ENCODE data around the gene IPPK.
"Not testable (repeated sequence)": the region's sequence is repeated elsewhere in the genome, so short reads cannot be mapped to it uniquely, and the experiment has no call there.

IPPK gene

DNA sequence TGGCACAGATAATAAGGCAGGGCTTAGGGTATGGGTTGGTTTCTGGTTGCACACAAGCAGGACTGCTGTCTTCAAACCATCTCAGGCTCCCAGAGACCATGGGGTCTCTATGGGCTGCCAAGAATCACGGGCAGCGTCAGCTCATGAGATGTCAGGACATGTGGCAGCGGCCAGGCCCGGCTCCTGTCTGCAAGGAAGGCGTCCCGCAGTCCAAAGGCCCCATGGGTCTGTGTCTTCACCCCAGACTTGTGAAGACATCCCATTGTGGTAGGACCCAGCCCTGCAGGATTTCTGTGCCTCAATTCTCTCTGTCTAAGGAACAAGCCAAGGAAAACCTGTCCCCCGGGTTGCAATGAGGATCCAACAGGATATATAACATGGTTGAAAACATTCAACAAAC lies 32.6 kb downstream of the IPPK start:
- ATAC-seq: no peak

DNA sequence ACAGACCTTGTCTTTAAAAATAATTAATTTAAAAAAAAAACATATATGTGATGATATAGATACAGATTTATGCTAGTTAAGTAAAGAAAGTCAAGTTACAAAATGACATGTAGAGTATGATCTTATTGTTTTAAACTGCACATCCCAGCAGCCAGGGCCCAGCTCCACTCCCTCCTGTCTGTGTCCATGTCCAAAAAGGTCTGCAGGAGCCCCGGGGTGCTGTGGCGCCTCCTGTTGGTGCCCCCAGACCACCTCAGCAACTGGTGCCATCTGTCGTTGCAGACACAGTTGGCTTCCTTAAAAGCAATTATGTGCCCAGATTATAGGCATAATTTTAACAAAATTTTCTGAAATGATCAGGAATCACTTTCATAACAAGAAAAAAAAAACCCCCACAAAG lies 33.3 kb downstream of the IPPK start:
- ATAC-seq: no peak

DNA sequence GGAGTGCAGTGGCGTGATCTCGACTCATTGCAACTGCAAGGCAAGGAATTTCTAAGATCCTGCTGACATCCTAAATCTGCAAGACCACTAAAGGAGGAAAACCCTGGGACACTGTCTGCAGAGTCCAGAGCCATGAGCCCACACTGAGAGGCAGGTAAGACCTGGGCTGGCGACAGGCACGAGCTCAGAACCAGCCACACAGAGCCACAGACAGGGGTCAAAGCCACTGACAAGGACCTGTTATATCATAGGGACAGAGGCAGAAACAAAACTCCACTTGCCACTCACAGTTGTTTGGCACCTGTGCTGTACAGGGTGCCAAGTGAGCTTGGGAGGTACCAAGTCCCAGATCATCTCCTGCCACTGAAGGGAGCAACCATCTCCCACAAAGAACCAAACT lies 34.2 kb downstream of the IPPK start:
- ATAC-seq: no peak

DNA sequence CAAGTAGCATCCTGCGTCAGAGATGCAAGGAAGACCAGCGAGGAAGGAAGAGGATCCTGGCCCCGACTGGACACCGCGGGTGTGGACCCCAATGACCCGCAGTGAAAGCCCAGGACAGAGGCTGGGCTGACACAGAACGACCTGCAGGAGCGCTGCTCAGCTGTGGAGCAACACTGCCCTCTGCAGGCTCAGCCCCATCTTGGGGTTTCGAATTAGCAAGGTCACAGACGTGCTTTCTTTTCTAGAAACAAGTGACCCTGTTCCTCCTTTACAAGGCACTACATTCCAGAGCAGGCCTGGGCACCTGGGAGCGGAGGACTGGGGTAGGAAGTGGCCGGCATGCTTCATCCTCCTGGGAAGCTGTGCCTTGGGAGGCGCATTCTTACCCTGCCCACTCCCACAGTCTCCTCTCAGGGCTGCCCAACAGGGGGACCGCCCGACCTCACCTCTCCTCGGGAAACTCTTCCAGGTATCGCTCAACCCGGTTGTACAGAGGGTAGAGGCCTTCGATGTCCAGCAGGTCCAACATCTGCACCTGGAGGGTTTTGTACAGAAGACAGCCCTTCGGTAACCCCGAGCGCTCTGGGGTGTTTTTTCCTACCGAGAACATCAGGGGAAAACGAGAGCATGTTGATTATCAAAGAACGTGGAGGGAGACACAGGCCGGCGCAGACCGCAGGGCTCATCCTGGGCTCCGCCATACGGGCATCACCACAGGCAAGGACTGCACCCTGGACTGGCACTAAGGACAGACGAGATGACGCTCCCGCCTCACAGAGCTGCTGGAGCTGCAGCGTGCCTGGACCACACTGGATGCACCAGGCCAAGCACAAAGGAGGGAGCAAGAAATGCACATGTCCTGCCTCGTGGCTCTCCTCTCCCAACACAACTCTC lies 35.0 kb downstream of the IPPK start:
- ATAC-seq: peak; percentile 61 to 65

DNA sequence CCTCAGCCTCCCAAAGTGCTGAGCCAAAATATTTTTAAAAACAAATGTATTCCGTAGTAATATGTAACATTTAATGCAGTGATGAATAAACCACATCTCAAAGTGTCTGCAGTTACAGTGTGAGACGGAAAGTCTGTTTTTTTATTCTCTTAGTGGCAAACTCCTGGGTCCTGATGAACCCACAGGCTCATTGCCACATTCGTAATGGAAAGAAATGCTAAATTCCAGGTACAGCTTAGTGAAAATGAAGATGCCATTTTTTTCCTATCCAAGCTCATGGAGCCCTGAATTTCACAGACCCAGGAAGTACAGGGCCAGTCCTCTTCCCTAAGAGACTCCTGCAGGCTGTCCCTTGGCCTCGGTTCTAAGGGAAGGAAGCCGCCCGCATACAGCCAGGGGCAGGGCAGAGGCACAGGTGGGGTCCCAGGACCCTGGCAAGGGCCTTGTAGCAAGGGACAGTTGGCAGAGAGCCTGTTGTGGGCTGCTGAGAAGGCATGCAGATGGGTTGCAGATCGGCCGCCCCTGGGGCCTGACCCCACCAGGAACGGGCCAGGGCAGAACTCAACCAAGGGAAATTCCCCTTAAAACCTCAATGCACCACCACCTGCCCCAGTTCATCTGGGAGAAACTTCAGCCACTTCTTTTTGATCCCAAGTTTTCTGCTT lies 36.2 kb downstream of the IPPK start:
- no peak for ATAC-seq

DNA sequence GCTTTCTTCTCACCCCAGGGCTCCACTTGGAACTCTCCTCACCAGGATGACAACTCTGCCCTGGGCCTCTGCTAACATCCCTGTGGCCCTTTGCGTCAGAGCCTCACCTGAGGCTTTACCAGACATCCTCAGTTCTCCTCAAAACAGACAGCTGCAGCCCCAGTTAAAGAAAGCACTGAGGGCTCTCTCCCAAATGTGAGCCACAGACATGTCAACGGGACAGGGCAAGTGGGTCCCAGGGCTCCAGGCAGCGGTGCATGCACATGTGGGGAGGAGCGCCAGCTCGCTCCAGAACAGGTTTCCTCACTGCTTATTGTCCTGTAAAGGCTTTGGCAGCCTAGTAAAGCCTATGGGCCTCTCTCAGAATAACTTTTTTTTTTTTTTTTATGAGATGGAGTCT lies 37.3 kb downstream of the IPPK start:
- no peak for ATAC-seq

DNA sequence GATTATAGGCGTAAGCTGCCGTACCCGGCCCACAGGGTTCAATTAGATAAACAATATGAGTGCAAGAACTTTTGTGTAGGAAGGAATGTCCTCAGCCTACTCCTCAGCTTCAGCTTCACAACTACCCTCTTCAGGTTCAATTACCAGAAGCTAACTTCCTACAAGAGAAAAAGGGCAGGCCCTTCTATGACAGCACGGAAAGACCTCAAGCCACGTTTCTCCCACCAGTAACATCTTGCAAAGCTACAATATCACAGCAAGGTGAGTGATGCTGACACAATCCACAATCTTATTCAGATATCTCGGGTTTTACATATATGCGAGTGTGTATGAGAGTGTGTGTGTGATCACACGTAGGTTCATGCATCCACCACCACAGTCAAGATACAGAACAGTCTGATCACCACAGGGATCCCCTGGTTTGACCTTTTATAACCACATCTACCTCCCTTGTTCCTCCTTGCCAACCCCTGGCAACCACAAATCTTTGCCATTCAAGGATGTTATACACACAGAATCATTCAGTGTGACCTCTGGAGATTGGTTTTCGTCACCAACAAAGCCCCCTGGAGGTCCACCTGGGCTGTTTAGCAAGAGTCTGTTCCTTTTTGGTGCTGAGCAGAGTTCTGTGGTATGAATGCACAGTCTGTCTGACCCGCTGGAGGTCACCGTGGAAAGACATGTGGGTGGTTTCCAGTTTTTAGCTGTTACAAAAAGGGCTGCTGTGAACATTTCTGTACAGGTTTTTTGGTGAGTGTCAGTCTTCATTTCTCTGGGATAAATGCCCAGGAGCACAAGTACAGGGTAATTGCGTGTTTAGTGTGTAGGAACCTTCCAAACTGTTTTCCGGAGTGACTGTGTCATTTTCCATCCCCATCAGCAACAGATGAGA lies 38.2 kb downstream of the IPPK start:
- ATAC-seq: peak; percentile 44 to 66

DNA sequence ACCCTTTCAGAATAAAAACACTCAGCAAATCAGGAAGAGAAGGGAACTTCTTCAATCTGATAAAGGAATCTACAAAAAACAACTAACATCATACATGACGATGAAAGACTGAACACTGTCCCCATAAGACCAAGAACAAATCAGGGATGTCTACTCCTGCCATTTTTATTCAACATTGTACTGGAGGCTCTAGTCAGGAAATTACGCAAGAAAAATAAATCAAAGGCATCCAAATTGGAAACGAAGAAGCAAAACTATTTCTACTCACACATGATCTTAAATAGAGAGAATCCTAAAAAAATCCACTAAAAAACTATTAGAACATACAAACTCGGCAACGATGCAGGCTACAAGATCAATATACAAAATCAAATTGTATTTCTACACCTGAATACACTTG lies 42.3 kb downstream of the IPPK start:
- no peak for ATAC-seq

DNA sequence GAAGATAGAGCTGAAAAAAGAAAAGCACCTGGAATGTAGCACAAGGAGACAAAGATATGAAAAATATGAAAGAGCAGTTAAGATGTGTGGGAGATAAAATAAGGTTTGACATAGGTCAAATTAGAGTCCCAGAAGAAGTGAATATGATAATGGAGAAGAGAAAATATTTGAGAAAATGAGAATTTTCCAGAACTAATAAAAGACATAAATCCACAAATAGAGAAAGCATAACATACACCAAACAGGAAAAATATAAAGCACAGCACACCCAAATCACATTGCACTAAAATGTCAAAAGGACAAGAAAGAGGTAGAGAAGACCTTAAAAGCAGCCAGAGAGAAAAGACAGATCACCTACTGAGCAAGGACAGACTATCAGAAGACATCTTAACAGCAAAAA lies 43.4 kb downstream of the IPPK start:
- no peak for ATAC-seq

DNA sequence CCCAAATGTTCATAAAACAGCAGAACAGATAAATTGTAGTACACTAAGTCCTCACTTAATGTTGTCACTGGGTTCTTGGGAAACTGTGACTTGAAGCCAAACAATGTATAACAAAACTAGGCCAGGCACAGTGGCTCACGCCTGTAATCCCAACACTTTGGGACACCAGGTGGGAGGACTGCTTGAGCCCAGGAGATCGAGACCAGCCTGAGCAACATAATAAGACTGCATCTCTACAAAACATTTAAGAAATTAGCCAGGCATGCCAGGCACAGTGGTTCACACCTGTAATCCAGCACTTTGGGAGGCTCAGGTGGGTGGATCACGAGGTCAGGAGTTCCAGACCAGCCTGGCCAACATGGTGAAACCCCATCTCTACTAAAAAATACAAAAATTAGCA lies 46.0 kb downstream of the IPPK start:
- ATAC-seq: not testable (repeated sequence)

DNA sequence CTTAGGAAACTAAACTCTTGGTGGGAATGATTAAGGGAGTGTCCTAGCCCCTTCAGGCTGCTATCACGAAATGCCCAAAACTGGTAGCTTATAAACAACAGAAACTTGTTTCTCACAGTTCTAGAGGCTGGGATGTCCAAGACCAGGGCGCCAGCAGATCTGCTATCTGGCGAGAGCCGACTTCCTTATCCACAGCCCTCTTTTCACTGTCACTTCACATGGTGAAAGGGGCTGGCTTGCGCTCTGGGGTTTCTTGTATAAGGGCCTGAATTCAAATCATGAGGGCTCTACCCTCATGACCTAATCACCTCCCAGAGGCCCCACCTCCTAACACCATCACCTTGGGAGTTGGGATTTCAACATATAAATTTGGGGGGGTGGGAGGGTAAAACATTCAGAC lies 49.1 kb downstream of the IPPK start:
- ATAC-seq: no peak

DNA sequence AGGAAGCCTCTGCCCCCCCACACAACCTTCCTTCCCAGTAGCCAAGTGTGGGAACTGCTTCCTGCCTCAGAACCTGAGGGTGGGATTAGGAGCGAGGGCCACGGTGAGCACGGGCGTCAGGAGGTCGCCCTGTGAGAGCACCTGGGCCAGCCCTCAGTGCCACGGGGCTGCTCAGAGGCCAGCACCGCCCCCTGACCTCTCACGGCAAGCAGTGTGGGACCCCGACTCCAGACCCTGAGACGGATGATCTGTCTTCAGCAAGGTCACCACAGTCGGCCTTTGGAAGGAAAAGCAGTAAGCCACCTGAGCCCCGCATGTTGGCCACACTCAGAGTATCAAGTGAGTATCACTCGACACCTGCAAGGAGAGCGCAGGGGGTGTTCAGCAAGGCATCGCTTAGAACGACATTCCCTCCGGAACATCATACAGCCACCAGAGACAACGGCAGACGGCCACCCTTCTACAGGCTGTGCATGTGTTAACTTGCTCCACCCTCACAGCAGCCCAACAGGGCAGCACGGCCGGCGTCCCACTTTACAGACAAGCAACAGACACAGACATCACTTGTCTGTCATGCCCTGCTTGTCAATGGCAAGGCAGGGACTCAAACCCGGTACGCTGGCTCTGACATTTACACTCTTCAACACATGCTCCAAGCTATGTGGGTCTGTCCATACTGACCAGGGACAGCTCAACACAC lies 50.2 kb downstream of the IPPK start:
- no peak for ATAC-seq

DNA sequence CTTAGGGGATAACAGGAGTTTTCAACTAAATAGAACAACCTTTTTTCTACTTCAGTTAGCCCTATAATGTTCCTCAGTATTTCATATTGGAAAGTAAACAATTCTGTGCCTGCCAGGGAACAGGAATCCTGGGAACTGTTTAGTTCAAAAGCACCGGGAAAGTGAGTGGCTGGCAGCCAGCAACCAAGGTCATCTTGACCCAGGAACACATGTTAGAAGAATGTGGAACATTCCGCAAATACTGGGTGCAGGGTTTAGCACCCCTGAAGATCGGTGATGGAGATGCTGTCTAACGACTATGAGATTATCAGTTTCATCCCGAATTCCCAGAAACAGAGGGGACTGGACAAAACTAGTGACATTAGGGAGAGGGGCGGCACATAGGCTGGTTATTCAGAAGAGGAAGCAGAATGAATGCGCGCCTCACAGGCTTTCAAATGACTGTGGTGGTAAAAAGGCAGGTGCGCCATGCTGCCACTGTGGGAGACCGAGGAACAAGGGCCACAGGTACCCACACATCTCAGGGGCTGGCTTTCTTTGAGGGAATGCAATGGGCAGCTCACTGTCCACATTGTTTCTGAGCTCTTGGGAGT lies 51.2 kb downstream of the IPPK start:
- no peak for ATAC-seq

DNA sequence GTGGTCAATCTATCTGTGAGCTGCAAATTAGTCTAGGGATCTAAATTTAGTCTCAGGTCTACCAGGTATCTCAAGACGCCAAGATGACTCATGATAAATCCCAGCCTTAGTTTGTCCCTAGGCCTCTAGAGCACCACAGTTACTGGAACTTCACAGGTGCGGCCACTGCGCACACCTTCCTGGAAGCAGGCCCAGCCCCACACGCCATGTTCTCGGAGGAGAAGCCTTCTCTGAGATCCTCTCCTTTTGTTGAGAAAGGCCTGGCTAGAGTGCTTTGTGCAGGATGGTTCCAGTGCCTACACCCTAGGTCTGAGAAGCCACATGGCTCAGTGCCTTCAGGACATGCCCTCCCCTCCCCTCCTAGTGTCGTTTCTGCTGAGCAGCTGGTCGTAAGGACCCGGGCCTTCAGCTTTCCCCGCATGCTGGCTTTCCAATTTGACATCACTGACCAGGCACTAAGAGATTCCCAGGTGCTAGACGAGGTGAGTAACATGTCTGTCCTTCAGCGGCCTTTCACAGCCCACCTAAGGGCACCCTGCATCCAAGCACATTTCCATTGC lies 51.9 kb downstream of the IPPK start:
- ATAC-seq: no peak

DNA sequence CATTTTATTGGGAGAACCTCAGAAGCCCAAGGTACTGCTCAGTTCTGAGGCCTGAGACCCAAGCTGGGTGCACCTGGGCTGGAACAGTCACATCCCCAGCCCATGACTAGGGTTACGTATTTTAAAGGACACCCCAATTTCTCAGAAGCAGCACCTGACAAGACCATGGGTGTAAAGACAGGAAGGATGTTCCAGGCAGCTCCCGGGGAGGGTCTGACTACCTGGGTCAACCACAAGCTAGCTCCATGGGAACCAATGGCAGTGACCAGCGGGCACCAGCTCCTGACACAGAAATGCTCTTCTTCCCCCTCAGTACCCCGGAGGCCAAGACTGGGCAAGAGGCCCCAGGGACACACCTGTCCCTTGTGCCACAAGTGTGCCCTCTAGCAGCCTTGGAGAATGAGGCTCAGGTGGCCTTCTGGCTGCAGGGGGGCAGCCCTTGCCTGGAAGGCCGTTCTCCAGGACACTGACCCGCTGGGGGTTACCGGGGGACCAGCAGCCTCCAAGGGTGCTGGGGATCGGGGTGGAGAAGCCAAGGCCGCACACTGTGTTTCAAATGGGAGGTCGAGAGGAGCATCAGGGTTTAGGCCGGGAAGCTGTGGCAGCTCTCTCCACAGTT lies 52.6 kb downstream of the IPPK start:
- ATAC-seq: no peak

DNA sequence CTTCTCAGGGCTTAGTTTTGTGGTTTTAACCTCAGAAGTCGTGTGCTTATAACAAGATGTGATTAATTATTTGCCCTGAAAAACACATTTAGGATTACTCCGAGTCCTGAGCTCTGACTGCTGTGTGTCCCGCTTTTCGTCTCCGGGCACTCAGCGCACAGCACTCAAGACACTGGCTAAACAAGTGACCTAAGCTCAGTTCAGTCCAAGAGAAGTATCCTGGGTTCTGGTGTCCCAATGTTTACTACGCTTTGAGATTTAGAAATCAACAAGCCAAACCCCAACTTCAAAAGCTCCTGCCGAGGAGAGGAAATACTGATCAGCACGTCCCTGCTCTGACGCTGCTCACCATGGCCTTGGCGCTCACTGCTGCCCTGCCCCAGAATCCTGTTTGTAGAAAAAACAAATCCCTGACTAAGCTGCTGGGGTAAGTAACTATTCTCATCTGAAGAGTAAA lies 53.2 kb downstream of the IPPK start:
- ATAC-seq: no peak

DNA sequence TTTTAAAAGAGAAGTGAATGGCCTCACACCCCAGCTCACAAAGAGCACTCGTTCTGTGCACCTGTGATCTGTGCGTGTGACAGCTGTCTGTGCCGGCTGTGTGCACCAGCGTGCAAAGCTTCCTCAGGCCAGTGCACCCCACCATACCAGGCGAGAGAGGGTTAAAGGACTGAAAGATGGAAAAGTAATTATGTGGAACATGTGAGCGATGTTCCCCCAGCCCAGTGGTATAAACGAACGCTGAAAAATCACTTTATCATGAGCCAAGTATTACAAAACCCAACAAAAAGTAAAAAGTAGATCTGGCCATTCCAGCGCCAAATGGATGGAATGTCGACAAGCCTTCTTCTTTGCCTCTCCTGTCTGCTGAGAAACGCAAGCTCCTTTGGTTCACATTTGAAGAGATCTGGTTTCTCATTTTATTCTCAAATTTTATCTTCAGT lies 53.7 kb downstream of the IPPK start:
- ATAC-seq: no peak

DNA sequence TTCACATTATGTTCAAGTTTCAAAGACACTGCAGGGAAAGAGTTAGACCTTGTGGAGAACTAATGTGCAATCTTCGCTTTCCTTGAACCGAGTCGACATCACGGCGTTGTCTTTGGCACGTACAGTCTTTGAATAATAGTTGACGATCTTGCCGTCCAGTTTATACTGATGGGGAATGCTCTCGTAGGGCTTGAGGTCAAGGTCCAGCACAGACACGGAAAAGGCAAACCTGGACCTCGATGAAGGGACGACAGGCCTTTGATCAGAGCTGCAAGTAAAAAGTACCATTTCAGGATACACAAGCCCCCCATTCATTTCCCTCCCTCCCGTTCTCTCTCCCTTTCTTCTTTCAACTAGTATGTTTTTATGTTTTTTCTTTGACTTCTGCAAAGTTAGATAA lies 54.1 kb downstream of the IPPK start:
- no peak for ATAC-seq

DNA sequence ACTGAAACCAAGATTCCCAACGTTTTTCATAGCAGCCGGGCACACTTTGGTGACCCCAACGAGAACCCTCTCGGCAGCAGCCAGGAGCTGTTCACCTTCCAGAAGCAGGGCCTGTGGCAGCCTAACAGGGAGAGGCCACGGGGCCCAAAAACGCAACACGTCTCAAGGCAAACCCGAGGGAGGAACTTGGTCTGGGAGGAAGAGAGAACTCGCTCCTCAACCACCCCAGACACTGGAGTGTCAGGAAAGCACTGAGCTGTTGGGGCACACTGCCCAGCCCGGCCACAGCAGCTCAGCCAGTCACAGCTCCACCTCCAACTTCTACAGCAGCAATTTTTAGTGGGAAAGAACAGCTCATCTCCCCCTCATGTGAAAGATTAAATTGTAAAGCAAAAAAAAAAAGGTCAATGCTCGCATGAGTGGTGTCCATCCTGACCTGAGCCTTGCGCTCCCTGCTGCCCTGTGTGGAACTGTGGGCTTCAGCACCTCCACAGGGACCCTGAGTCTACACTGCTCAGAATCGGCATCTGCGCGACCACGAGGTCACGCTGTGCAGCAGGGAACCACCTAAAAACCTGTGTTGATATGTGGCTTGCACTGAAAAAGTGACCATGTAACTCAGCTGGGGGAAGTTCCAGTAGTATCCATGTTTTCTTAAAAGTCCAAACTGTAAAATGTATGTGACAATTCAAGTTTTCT lies 55.0 kb downstream of the IPPK start:
- no peak for ATAC-seq

DNA sequence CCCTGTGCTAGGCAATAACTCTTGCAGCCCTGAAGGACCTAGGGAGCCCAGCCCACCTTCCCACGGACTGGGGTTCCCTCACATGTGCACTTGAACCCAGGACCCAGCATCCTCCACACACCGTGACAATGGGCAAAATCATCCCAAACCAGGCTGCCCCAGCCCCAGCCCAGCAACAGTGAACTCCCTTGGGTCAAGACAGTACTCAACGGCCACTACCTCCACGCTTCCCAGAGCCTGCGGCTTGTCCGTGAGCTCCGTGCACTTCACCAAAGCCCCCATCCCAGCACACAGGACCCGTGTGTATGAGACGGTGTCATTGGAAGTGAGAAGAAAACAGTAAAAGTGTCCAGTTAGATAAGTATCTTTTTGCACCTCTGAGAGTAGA lies 55.8 kb downstream of the IPPK start:
- no peak for ATAC-seq
